A673 (cell line): ENCODE measurements around the gene NFKB1.

Experiments
- CTCF ChIP-seq: fragments of 300-800, 200-600 bp; sonication (generic); conservative IDR thresholded peaks from 2 replicates; pipeline ENCODE4 v1.5.1; 2017; ENCODE audit warnings: low read depth, mild to moderate bottlenecking, antibody characterized with exemption, low read length, moderate library complexity, mixed read lengths
- EZH2 ChIP-seq: fragments of 200-600 bp; sonication (generic); IDR thresholded peaks from 2 replicates; pipeline ENCODE4 v1.6.1; 2017; ENCODE audit warnings: borderline replicate concordance, low read depth, mild to moderate bottlenecking, mixed read lengths, antibody characterized with exemption, low read length; ENCODE audit not compliant: poor library complexity, severe bottlenecking

GRCh38 chr4:102606846-102607450 lies 105.8 kb downstream of the NFKB1 start:
- TF ChIP-seq CTCF (no peak), EZH2 (no peak)
